BJ (cell line): ENCODE data around the gene RIPK4. TPM values are rescaled to one million over a fixed set of nuclear protein-coding genes. Genes with fewer than 3 reads are reported as not detected.

Source experiments
- CTCF ChIA-PET: fragments of 350-600 bp; formaldehyde crosslinking; extraction: SDS; loops from one replicate; lab custom pipeline; 2021; ENCODE audit warnings: antibody characterized with exemption, inconsistent platforms; lab: Yijun Ruan, JAX
- POLR2A ChIA-PET: fragments of 300-600 bp; sonication (Branson Sonifier 250); formaldehyde crosslinking; extraction: SDS; loops from one replicate; lab custom pipeline; 2021; ENCODE audit warnings: antibody characterized with exemption; lab: Charles Lee
- DNase-seq: peaks from one replicate; pipeline ENCODE4 v3.0.0-alpha.2; 2011; ENCODE audit warnings: low read depth
- H3K27me3 ChIP-seq: 2 replicates; pipeline ENCODE4 v1.6.0; 2011; ENCODE audit warnings: low read length; ENCODE audit not compliant: control insufficient read depth, insufficient read depth
- H3K36me3 ChIP-seq: 2 replicates; pipeline ENCODE4 v1.5.1; 2011; ENCODE audit warnings: low read length; ENCODE audit not compliant: control insufficient read depth, insufficient read depth
- H3K4me3 ChIP-seq: 2 replicates; pipeline ENCODE4 v1.5.1; 2011; ENCODE audit warnings: low read depth, mild to moderate bottlenecking, control low read depth, low read length
- polyA plus RNA-seq: library from polyadenylated mRNA; depleted of rRNA; stranded (reverse); fragments of >200 nt; gene quantifications from 2 replicates; pipeline ENCODE4 v1.2.3, GENCODE V29; 2011
- TF ChIP-seq, protein P1 (sequence below): IDR thresholded peaks from 2 replicates; pipeline ENCODE4 v1.5.1; 2011; ENCODE audit warnings: low read depth, mild to moderate bottlenecking, control low read depth, inconsistent platforms, low read length, moderate library complexity; ENCODE audit not compliant: insufficient read depth

Gene RIPK4
- polyA plus RNA-seq, 1 experiment = 0.37 TPM

DNA sequence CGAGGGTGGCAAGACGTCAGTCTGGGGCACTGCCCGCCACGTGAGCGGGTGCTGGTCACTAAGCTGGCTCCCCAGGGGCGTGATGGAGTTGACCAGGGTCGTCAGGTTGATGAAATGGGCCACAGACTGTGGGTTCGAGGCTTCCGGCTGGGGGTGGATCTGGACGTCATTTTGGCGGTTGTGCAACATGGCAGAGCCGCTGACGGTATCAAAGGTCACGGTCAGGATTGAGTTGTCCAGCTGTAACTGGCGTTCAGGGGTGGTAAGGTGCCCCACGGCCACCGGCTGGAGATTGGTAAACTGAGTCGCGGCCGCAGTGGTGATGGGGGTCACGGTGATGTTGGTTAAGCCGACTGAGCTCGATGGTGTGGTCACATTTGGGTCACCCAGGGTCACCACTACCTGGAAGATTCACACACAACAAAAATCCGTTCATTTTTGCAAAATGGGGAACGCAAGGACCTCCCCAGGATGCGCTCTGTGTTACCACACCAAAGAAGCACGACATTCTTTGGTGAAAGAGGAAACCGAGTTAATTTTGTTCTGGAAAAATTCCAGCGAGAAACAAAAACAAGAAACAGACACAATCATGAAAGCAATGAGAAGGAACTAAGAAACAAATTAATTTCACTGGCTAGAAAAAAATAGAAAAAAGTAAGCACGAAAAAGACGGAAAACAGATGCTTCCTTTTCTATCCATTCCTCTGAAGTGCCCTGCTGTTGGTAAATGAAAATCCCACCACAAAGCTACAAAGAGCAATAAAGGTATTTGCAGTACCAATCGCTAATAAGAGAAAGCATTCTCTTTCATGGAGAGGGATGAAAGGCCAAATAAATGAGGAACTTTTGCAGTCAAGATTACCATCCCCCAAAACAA is 34.7 kb upstream of the RIPK4 start:
- TF ChIP-seq, protein P1, sequence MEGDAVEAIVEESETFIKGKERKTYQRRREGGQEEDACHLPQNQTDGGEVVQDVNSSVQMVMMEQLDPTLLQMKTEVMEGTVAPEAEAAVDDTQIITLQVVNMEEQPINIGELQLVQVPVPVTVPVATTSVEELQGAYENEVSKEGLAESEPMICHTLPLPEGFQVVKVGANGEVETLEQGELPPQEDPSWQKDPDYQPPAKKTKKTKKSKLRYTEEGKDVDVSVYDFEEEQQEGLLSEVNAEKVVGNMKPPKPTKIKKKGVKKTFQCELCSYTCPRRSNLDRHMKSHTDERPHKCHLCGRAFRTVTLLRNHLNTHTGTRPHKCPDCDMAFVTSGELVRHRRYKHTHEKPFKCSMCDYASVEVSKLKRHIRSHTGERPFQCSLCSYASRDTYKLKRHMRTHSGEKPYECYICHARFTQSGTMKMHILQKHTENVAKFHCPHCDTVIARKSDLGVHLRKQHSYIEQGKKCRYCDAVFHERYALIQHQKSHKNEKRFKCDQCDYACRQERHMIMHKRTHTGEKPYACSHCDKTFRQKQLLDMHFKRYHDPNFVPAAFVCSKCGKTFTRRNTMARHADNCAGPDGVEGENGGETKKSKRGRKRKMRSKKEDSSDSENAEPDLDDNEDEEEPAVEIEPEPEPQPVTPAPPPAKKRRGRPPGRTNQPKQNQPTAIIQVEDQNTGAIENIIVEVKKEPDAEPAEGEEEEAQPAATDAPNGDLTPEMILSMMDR = no peak
- no peak for DNase-seq
- ChIA-PET POLR2A (interaction anchor here (0.8 kb wide), 1 partner anchor 326 kb away, joined by 3 read pairs; no protein-coding TSS in a partner anchor), CTCF (interaction anchor here (0.9 to 1.6 kb wide), 4 partner anchors 15 to 519 kb away, joined by 3 to 5 read pairs (median 5); no protein-coding TSS in a partner anchor)
- no peaks in the 10 kb centered on the region for H3K27me3 ChIP-seq
- no peak overlapping the region for H3K4me3 ChIP-seq
- peaks cover 1% of the 10 kb centered on the region for H3K36me3 ChIP-seq

DNA sequence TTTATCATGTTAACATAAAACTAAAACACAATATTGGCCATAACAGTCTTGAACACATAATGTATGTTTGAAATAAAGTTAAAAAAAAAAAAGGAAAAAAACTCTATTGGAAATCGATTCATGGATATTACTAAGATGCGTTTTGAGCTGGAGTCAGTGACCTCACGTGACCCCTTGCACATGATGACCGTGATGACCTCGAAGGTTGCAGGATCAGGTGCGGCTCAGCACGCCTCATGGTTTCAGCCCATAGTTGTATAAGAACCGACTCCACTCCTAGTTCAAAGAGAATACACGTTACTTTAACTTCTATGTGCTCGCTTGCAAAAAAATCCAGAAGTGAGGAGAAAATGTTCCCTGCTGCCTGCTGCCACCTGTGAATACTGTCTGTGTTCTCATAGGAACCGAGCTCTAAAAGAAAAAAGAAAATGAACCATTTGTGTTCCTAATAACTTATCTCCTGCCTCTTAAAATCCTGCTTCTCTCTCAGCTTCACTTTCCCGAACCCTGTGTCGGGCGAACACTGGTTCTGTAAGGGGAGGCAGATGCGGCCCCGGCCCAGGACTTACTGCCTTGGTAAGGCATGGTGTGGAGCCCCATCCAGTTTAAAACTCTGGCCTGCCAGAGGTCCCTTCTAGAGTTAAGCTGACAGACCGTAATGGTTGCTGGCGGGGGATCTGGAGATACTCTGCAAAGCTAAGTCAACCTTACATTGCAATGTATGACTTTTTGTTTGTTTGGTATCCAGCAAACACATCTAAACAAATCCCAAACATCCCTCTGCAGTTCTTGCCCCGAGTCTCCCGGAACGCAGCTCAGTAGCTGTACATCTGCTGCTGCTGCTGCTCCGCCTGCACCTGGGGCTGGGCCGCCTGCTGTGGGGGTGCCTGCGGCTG is 33.8 kb upstream of the RIPK4 start:
- TF ChIP-seq, protein P1 = no peak
- ChIA-PET POLR2A (no interaction called here), CTCF (interaction anchor here (0.9 to 1.6 kb wide), 4 partner anchors 16 to 518 kb away, joined by 3 to 5 read pairs (median 5); no protein-coding TSS in a partner anchor)
- Histone ChIP-seq H3K36me3 (peaks cover 1% of the 10 kb centered on the region), H3K4me3 (no peak overlapping the region), H3K27me3 (no peaks in the 10 kb centered on the region)
- DNase-seq = no peak

DNA sequence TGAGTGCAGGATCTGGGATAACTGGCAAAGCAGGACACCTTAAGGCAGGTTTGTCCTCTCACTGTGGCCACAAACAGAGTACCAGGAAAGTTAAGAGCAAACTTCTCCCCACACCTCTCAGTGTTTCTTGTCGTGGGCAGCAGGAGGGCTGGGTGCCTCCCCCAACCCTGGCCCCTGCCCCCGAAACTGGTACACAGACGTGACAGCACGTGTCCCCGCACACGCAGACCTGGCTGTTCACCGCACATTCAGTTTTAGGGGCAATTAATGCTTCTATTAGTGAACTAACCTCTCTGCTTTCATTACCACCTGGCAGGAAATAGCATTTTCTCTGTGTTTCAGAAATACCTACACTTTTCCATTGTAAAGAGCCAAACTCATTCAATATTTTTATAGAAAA is 32.9 kb upstream of the RIPK4 start:
- no peak for DNase-seq
- ChIA-PET POLR2A (no interaction called here), CTCF (interaction anchor here (1.6 kb wide), 1 partner anchor 188 kb away, joined by 5 read pairs; no protein-coding TSS in a partner anchor)
- no peak overlapping the region for H3K4me3 ChIP-seq
- TF ChIP-seq, protein P1 = no peak
- H3K27me3 ChIP-seq = no peaks in the 10 kb centered on the region
- H3K36me3 ChIP-seq = peaks cover 1% of the 10 kb centered on the region

DNA sequence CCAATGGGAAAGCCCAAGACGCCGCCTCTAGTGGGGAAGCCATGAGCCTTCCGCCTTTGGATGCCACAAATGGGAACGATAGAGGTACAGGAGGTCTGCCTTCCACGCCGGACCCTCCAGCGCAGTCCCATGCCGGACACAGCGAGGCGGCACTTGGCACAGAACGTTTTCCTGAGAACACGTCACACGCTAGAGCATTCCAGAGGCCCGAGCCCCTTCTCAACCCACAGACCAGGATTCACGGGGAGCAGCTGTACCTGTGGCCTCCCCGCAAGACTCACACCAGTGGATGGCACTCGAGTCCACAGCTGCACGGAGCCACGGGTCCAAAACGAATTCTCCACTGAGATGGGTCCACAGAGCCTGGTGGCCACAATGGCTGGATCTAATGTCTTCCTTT is 31.5 kb upstream of the RIPK4 start:
- no peak for DNase-seq
- ChIA-PET POLR2A (no interaction called here), CTCF (no interaction called here)
- Histone ChIP-seq H3K4me3 (no peak overlapping the region), H3K27me3 (no peaks in the 10 kb centered on the region), H3K36me3 (peaks cover 1% of the 10 kb centered on the region)
- TF ChIP-seq, protein P1 = no peak
